Stimulated activated CD8-positive, alpha-beta memory T cell treated with anti-CD3 and anti-CD28 coated beads, Interleukin-12 subunit alpha, Interleukin-12 subunit beta, amount 100 ng/mL, for 24 hours (primary cell): ENCODE results near the gene LRRC56.

Source experiments
- DNase-seq: peaks from one replicate; pipeline ENCODE4 v3.0.0-alpha.2; 2020; ENCODE audit errors: extremely low read depth

Gene LRRC56

GRCh38 chr11:575313-575995, 38.1 kb downstream of the LRRC56 start:
- DNase-seq: no peak

DNA sequence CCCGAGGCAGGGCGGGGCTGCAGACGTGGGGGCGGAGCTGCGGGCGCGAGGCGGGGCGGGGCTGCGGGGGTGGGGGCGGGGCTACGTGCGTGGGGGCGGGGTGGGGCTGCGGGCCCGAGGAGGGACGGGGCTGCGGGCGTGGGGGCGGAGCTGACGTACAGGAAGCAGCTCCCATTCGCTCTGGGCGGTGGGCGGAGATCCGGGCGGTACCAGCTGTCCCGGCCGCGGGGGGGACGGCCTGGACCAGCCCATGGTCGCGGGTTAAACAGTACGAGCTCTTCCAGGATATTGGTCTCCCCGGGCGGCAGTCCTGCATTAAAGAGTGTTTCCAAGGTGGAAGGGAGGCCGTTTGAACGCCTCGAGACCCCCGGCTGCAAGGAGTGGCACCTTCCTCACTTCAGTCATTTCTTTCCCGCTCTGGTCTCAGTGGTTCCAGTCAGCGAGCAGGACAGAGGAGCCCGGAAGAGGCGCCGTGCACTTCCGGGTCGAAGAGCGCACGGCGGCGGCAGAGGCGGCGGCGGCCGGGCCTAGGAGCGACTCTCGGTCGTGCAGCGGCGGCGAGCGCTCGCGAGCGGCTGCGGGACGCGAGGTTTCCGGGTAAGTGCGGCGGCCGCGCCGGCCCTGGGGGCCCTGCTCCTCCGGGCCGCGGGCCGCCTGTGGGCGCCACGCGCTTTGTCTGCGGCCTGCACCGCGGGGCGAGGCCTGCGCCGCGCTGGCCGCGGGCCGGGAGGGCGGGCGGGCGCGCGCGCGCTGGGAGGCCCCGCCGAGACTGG, 38.9 kb downstream of the LRRC56 start, which contains the start of gene PHRF1:
Gene PHRF1 (plus strand): TSS at position 475 of the 773 bp plus-strand sequence. CDS start 5,043 bp downstream, outside the sequence.
- peak; percentile 92 for DNase-seq

DNA sequence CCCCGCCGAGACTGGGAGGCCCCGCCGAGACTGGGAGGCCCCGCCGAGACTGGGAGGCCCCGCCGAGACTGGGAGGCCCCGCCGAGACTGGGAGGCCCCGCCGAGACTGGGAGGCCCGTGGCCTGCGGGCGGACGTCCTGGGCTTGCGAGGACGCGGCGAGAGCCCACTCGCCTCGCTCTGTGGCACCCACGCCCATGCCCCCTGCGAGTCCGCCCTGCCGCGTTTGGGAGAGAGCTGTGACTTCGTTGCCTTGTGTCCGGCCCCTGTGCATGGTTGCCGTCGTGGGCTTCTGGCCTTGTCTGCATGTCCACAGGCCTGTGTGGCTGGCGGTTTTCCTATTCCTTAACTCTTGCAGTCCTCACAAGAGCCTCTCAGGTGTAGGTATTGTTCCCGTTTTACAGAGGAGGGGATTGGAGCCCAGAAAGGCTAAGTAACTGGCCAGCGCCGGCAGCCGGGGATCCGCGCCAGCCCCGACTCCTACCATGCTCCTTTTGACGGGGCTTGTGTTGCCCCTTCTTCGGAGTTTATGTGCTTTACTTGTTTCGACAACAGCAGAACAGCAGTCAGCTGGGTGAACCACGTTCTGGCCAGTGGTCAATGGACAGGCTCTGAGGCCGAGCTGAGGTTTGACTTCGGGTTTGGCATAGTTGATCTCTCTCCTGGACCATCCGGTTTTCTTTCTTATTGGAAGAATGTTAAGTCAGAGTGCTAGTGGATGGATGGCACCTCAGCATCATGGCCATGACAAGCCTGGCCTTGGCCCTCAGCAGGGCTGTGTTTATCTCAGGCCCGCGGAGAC, 39.7 kb downstream of the LRRC56 start:
- DNase-seq: no peak

GRCh38 chr11:577611-577894, 40.2 kb downstream of the LRRC56 start:
- DNase-seq: no peak

DNA sequence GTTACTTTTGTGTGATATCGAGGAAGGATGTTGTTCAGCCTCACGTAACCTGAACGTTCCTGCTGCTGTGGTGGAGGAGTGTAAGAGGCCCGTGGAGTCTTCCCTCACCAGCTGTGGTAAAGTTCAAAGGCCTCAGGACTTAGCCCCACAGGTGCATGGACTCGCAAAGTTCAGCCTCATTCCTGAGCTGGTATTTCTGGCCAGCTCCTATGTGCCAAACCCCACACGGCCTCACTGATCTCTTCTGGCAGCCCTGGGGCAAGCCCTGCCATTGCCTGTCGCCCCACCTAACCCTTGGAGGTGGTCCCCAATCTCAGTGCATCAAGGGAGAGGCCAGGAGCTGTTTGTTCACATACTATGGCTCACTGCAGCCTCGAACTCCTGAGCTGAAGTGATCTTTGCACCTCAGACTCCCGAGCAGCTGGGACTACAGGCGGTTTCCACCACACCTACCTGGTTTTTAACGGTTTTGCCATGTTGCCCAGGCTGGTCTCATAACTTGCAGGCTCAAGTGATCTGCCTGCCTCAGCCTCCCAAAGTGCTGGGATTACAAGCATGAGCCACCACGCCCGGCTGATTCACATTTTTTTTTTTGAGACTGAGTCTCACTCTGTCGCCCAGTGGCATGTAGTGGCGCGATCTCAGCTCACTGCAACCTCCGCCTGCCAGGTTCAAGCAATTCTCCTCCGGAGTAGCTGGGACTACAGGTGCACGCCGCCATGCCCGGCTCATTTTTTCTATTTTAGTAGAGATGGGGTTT, 41.1 kb downstream of the LRRC56 start:
- no peak for DNase-seq

- no peak for DNase-seq
These were observed 42.7 kb downstream of the LRRC56 start for GRCh38 chr11:579830-580601.

DNA sequence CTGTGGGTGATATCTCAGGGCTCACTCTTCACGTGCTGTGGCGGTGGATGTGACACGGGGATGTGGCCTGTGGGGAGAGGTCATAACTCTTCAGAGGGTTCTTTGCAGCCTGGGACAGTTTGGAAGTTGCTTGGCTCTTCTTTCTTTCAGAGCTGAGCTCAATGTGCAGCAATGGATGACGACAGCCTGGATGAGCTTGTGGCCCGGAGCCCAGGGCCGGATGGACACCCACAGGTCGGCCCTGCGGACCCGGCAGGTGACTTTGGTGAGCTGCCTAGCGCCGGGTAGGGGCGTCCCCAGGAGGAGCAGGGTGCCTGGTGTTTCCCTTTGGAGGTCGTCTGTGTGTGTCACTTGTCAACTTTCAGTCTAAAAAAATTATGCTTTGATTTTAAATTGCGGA, 44.0 kb downstream of the LRRC56 start:
- DNase-seq: no peak

- no peak for DNase-seq
These were observed 44.4 kb downstream of the LRRC56 start for GRCh38 chr11:581752-582151.

GRCh38 chr11:584287-584686, 47.0 kb downstream of the LRRC56 start:
- DNase-seq: no peak

DNA sequence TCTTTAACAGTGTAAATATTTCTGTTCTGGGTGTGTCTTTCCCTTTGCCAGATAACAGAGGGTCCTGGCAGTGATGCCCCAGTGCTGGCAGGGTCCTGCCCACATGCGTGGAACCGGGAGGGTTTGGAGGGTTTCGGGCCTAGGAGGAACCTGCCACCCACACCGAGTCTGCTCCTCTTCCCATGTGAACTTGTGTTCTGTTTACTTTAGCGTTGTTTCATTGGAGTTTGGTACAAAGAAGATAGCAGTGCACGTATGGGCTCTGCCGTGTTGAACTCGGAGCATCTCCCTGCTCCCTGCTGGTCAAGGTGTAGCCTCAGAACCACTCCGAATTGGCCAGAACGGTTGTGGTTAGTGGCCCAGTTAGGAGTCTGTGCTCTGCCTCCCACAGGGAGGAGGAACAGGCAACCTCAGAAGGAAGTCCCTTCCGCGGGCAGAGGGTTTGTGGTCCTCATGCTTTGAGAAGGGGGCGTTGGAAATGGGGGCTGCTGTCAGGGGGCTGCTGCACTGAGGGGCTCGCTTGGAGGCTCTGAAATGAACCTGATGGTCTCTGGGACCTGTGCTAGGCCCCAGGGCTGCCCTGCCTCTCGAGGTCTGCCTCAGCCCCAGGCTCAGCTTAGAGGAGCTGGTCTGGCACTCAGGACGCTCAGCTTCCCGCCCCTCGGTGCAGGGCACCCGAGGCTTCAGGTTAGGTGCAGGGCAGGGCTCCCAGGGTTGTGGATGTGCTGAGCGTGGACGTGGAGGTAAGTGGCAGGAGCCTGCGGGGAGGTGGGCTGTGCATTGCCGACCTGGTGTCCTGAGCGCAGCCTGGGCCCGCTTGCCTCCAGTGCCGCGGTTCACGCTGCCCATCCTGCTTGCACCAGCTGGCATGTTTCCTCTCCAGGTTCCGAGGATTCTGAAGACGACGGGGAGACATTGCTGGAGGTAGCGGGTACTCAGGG, 49.3 kb downstream of the LRRC56 start:
- DNase-seq: no peak

GRCh38 chr11:587546-587945, 50.2 kb downstream of the LRRC56 start:
- no peak for DNase-seq

DNA sequence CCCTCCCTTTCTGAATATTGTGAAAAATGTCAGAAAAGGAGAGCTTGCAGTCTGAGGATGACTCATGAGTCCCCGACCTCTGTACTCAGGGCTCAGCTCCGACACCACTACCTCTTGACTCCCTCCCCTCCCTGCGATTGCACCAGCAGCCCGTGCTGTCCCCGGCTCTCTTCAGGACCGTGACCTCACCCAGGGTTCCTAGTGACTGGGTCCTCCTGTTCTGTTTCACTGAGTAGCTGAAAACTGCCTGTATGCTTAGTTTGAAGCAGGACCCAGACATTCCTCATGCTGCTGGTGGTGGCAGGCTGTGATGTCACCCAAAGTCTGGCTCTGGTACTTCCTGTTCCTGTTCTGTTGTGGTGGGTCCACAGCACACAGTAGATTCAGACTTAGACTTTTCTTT, 50.7 kb downstream of the LRRC56 start:
- peak; percentile 41 for DNase-seq

DNA sequence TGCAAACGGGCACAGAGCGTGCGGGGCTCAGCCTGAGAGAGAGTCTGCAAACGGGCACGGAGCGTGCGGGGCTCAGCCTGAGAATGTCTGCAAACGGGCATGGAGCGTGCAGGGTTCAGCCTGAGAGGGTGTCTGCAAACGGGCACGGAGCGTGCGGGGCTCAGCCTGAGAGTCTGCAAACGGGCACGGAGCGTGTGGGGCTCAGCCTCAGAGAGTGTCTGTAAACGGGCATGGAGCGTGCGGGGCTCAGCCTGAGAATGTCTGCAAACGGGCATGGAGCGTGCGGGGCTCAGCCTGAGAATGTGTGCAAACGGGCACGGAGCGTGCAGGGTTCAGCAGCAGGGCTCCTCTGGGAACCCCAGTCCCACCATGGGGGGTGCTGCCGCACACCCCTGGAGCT, 52.5 kb downstream of the LRRC56 start:
- no peak for DNase-seq

GRCh38 chr11:590997-591396, 53.7 kb downstream of the LRRC56 start:
- DNase-seq: no peak

DNA sequence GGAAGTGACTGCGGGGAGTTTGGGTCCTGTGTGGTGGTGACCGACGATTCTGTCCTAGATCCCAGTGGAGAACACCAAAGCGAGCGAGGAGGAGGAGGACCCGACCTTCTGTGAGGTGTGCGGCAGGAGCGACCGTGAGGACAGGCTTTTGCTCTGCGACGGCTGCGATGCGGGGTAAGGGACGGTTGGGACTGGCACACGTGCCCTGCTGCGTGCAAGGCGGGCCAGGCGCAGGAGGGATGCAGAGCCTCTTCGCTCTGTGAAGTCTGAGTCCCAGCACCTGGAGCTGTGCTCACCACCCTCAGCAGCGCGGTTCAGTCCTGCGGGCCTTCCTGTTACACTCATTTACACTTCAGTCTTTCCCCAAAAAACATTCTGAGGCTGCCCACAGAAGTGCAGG, 55.2 kb downstream of the LRRC56 start:
- no peak for DNase-seq

DNA sequence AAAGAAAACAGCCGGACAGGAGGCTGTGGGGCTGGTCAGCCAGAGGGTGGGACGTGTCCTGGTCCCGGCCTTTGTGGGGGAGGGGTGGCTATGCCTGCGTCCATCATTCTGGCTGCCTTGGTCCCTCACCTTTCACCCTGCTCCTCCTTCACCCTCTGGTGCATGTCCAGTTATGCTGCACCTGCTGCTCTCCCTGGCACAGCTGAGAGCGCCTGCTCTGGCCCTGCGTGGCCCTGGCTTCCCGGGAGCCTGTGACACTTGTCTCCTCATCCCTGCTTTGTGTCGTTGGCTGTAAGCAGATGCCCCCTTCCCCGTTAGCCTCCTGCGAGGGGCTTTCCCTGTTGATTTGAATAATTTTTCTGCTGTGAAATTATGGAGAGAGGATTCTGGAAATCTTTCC, 55.6 kb downstream of the LRRC56 start:
- DNase-seq: no peak

DNA sequence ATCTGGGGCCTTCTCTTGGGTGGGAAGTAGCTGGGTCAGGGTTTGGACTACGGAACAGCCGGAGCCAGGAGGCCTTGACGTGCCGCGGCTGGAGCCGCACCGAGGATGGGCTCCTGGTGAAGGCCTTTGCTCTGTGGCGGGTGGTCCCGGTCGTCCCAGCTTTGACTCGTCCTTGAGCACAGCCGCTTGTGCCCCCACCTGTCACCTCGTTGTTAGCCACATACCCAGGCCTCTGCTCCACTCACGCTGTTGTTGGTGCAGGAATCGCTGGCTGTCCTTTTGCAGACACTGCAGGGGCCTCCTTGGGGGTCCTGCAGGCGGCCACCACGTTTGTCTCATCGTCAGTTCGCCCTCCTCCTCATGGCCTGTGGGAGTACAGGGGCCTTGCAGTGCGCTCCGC, 56.0 kb downstream of the LRRC56 start:
- no peak for DNase-seq

GRCh38 chr11:595400-595799, 58.1 kb downstream of the LRRC56 start:
- no peak for DNase-seq

DNA sequence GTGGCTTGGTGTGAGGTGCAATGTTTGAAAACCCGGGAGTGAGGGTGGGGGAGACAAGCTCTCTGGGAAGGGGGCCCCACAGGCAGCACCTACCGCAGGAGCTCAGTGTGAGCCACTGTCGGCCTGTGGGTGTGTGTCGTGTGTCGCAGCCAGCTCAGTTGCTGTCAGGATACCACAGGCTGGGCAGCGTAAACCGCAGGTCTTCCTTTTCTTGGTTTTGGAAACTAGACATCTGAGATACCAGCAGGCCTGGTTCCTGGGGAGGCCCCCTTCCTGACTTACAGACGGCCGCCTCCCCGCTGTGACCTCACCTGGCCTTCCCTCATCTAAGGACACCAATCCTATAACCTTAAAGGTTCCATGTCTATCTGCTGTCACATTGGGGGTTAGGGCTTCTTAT, 59.0 kb downstream of the LRRC56 start:
- no peak for DNase-seq

- DNase-seq: no peak
These were observed 59.9 kb downstream of the LRRC56 start for GRCh38 chr11:597166-597725.
